Measurements from ENCODE around the gene SMYD2. TPM values are rescaled to one million over a fixed set of nuclear protein-coding genes. Genes with fewer than 3 reads are reported as not detected.

Gene SMYD2
- total and polyA plus RNA-seq, 10 of the 15 experiments (the other 5 are each of a cell fraction or from before 2014, with no cell fraction given), result 8.3 to 55.7 (median 26.4) TPM

GRCh38 chr1:214270097-214270650 lies 10.8 kb upstream of the SMYD2 start (continued):
- no peak for TF ChIP-seq USF1 (IDR thresholded peaks at IDR 0.05; ENCODE audit: borderline replicate concordance, extremely low read length, insufficient read depth, low read depth, low read length)
- no peak for TF ChIP-seq BMI1 (IDR thresholded peaks at IDR 0.05; ENCODE audit: borderline replicate concordance)
- TF ChIP-seq CBX5 (IDR thresholded peaks at IDR 0.05; ENCODE audit: low read depth), result no peak
- TF ChIP-seq CUX1 (IDR thresholded peaks at IDR 0.05; ENCODE audit: insufficient replicate concordance, low read depth, low read length), result no peak
- TF ChIP-seq MLLT1 (IDR thresholded peaks at IDR 0.05), result no peak

Data from GM12878 (cell line).